OCI-LY1 (cell line): ENCODE measurements around the gene PDE6C.

Source experiments
- EZH2 ChIP-seq: fragments of 200-600 bp; sonication (generic), shearing (Covaris generic); IDR thresholded peaks from 2 replicates; pipeline ENCODE4 v1.8.0; 2017; ENCODE audit warnings: borderline replicate concordance, mixed run types, mild to moderate bottlenecking, antibody characterized with exemption, low read length, moderate library complexity, mixed read lengths
- TF ChIP-seq, protein P1 (sequence below): fragments of 200-600 bp; sonication (generic), shearing (Covaris generic); IDR thresholded peaks from 2 replicates; pipeline ENCODE4 v1.5.1; 2017; ENCODE audit warnings: mild to moderate bottlenecking, antibody characterized with exemption, low read length, moderate library complexity, mixed read lengths

DNA sequence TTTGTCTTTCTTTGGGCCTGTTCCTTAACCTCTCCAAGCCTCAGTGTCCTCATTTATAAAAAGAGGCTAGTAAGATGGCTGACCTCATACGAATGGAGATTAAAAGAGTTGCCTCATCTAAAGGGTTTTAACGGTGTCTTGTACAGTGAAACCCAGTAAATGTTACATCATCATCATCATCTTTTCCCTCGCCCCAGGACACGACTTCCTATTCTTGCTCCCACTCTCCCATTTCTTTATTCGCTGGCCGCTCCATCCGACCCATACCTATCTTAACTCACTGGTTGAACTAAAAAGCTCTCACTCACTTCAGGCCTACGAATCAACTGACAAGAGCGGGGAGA lies 89.5 kb downstream of the PDE6C start:
- TF ChIP-seq EZH2: no peak
- TF ChIP-seq, protein P1, sequence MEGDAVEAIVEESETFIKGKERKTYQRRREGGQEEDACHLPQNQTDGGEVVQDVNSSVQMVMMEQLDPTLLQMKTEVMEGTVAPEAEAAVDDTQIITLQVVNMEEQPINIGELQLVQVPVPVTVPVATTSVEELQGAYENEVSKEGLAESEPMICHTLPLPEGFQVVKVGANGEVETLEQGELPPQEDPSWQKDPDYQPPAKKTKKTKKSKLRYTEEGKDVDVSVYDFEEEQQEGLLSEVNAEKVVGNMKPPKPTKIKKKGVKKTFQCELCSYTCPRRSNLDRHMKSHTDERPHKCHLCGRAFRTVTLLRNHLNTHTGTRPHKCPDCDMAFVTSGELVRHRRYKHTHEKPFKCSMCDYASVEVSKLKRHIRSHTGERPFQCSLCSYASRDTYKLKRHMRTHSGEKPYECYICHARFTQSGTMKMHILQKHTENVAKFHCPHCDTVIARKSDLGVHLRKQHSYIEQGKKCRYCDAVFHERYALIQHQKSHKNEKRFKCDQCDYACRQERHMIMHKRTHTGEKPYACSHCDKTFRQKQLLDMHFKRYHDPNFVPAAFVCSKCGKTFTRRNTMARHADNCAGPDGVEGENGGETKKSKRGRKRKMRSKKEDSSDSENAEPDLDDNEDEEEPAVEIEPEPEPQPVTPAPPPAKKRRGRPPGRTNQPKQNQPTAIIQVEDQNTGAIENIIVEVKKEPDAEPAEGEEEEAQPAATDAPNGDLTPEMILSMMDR: no peak
